ENCODE results near the gene PSME1.
A peak's percentile ranks its signal among the peaks of the same experiment; 100 is the strongest.

The PSME1 gene

DNA sequence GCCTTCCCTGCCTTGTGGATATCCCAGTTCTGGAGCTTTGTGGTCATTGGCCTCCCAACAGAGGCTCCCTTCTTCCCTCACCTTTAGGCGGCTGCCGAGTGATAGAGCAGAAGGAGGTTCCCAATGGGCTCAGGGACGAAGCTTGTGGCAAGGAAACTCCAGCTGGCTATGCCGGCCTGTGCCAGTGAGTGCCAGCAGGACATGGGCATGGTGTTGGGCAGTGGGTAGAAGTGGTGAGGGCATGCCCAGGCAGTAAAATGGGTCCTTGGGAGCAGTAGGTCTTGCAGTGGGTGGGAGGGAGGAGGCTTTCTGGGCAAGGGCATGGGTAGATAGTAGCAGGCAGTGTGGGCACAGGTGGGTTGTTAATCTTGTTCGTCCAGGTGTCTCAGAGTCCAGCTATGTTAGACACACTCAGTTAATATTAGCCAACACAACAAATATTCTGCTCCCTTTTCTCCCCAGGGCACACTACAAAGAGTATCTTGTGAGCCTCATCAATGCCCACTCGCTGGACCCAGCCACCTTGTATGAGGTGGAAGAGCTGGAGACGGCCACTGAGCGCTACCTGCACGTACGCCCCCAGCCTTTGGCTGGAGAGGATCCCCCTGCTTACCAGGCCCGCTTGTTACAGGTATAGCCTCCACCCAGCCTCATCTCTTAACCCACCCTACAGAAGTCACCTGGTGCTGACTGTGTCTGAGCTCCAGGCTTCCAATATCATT lies 23.9 kb downstream of the PSME1 start:
- TF ChIP-seq, protein P1, sequence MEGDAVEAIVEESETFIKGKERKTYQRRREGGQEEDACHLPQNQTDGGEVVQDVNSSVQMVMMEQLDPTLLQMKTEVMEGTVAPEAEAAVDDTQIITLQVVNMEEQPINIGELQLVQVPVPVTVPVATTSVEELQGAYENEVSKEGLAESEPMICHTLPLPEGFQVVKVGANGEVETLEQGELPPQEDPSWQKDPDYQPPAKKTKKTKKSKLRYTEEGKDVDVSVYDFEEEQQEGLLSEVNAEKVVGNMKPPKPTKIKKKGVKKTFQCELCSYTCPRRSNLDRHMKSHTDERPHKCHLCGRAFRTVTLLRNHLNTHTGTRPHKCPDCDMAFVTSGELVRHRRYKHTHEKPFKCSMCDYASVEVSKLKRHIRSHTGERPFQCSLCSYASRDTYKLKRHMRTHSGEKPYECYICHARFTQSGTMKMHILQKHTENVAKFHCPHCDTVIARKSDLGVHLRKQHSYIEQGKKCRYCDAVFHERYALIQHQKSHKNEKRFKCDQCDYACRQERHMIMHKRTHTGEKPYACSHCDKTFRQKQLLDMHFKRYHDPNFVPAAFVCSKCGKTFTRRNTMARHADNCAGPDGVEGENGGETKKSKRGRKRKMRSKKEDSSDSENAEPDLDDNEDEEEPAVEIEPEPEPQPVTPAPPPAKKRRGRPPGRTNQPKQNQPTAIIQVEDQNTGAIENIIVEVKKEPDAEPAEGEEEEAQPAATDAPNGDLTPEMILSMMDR (IDR thresholded peaks at IDR 0.05; ENCODE audit: low read depth, low read length): no peak
- no peak overlapping the region for H3K4me3 ChIP-seq (ENCODE audit: low read depth, low read length)

DNA sequence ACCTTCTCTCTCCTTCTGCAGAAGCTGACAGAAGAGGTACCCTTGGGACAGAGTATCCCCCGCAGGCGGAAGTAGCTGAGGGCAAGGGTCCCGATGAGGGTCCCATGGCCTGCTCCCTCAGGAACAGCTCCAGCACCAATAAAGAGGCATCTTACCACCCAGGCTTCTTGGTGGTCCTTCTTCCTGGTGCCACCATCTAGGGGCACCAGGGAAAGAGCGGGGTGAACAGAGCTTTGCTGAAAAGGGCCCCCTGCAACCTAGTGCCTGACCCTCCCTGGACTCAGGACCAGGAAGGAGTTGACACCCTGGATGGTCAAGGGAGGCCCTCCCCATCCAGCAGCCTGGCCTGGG lies 24.5 kb downstream of the PSME1 start:
- H3K4me3 ChIP-seq (ENCODE audit: low read depth, low read length): no peak overlapping the region
- TF ChIP-seq, protein P1 (IDR thresholded peaks at IDR 0.05; ENCODE audit: low read depth, low read length): no peak

DNA sequence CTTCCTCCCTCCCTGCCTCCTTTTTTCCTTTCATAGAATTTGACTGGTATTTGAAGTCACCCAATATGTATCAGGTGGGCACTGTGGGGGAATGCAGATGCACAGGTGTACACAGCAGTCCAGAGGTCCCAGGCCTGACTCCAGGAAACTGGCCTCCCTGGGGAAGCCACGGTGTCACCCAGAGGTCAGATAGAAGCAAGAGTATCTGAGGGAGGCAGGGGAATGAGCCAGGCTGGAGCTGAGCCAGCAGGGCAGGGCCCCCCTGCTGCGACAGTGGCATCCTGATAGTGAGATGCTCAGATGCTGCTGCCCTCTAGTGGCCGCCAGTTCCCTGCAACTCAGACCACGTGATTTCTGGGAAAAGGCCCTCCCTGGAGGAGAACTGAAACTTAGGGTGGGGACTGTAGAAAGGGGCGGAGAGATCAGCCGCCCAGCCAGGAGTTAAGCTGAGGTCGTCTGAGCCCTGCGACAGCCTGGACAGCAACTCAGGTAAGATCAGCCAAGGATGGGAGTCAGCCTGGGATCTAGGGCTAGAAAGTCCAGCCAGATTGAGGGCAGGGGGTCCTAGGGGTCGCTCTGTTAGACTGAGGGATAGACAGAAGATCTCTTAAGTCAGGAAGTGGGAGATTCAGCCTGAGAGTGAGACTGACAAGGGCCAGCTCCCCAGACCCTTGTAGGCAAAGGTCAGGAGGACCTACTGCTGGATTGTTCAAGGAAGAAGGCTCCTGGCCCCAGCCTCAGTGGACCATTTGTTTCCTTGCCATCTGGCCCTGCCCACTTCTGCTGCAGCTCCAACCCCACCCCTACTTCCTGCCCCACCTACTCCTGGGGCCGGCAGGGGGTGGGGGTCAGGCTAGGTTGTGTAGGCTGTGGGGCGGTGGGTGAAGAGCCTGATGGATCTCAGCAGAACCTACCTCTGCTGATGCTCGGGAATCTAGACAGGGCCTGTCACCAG lies 25.1 kb downstream of the PSME1 start, which contains the start of gene IRF9:
IRF9 (plus strand) TSS at position 416 of the 955 bp plus-strand sequence. CDS start 880 bp downstream, outside the sequence.
- peak within 1 kb of the TSS; percentile 68 for H3K4me3 ChIP-seq (ENCODE audit: low read depth, low read length)
- TF ChIP-seq, protein P1 (IDR thresholded peaks at IDR 0.05; ENCODE audit: low read depth, low read length): peak; percentile 76

DNA sequence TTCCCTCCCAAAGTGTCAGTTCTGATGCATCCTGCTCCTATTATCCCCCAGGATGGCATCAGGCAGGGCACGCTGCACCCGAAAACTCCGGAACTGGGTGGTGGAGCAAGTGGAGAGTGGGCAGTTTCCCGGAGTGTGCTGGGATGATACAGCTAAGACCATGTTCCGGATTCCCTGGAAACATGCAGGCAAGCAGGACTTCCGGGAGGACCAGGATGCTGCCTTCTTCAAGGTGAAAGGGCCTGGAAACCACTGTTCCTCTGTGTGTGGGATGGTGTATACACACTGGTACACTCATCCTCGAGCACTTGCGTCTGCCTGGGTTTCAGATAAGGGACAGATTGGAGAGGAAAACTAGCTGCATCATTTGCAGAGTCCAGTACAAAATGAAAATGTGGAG lies 26.1 kb downstream of the PSME1 start:
- peak overlapping the region; percentile 68 for H3K4me3 ChIP-seq (ENCODE audit: low read depth, low read length)
- TF ChIP-seq, protein P1 (IDR thresholded peaks at IDR 0.05; ENCODE audit: low read depth, low read length): no peak

DNA sequence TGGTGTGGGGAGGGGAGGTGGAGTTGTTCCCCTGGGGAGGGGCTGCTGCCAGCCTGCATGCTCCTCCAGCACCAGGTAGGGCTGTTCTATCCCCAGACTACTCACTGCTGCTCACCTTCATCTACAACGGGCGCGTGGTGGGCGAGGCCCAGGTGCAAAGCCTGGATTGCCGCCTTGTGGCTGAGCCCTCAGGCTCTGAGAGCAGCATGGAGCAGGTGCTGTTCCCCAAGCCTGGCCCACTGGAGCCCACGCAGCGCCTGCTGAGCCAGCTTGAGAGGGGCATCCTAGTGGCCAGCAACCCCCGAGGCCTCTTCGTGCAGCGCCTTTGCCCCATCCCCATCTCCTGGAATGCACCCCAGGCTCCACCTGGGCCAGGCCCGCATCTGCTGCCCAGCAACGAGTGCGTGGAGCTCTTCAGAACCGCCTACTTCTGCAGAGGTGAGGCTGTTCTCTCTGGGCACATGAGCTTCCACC lies 28.6 kb downstream of the PSME1 start:
- H3K4me3 ChIP-seq (ENCODE audit: low read depth, low read length): no peak overlapping the region
- TF ChIP-seq, protein P1 (IDR thresholded peaks at IDR 0.05; ENCODE audit: low read depth, low read length): no peak

DNA sequence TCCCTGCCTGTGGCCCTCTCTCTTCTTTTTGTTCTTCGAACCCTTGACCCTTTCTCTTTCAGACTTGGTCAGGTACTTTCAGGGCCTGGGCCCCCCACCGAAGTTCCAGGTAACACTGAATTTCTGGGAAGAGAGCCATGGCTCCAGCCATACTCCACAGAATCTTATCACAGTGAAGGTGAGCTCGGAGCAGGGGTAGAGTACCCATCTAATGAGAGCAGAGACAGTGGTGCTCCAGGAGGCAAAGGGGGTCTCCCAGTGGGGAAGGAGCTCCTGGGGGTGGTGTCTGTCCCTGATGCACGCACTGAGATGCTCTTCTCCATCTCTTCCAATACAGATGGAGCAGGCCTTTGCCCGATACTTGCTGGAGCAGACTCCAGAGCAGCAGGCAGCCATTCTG lies 29.8 kb downstream of the PSME1 start:
- TF ChIP-seq, protein P1 (IDR thresholded peaks at IDR 0.05; ENCODE audit: low read depth, low read length): no peak
- H3K4me3 ChIP-seq (ENCODE audit: low read depth, low read length): no peak overlapping the region

All from WI38 (cell line).